Measurements from ENCODE around the gene SLC2A13.

SLC2A13 gene

GRCh38 chr12:39875721-39876120 is 230.2 kb downstream of the SLC2A13 start:
- H3K27me3 ChIP-seq (ENCODE audit: insufficient read depth, low read length, poor library complexity, severe bottlenecking): no peaks in the 10 kb centered on the region
- no peaks in the 10 kb centered on the region for H3K4me1 ChIP-seq (ENCODE audit: insufficient read depth, low read length, poor library complexity, severe bottlenecking)
- no peaks in the 10 kb centered on the region for H4K20me1 ChIP-seq (ENCODE audit: insufficient read depth, low read length, poor library complexity, severe bottlenecking)
- no peak overlapping the region for H2AFZ ChIP-seq (ENCODE audit: low read length)
- no peak overlapping the region for H3K9ac ChIP-seq (ENCODE audit: low read depth, low read length, poor library complexity, severe bottlenecking)
- no peaks in the 10 kb centered on the region for H3F3A ChIP-seq (ENCODE audit: low read depth)
- H3K9me2 ChIP-seq (replicated peaks; ENCODE audit: low read depth, low read length): no peaks in the 10 kb centered on the region
- H3K79me2 ChIP-seq (ENCODE audit: insufficient read depth, low read length): no peaks in the 10 kb centered on the region
- no peaks in the 10 kb centered on the region for H3K36me3 ChIP-seq (ENCODE audit: insufficient read depth, low read length)
- no peaks in the 10 kb centered on the region; the same call in 1 of the 2 replicates for H3K9me3 ChIP-seq (ENCODE audit: insufficient read depth, low read depth, low read length)
- H3K4me2 ChIP-seq (ENCODE audit: low read depth, low read length, poor library complexity, severe bottlenecking): no peak overlapping the region
- no peak for TF ChIP-seq CTCF (conservative IDR thresholded peaks at IDR 0.05; ENCODE audit: low read length)
- no peak for TF ChIP-seq EZH2phosphoT487 (IDR thresholded peaks at IDR 0.05; ENCODE audit: borderline replicate concordance)
- no peak overlapping the region for H3K4me3 ChIP-seq (ENCODE audit: low read length, poor library complexity, severe bottlenecking)

GRCh38 chr12:39874785-39875184 is 231.1 kb downstream of the SLC2A13 start:
- Histone ChIP-seq H3K9ac (ENCODE audit: low read depth, low read length, poor library complexity, severe bottlenecking) (no peak overlapping the region), H3K27me3 (ENCODE audit: insufficient read depth, low read length, poor library complexity, severe bottlenecking) (no peaks in the 10 kb centered on the region), H3K79me2 (ENCODE audit: insufficient read depth, low read length) (no peaks in the 10 kb centered on the region), H3K4me3 (ENCODE audit: low read length, poor library complexity, severe bottlenecking) (no peak overlapping the region), H4K20me1 (ENCODE audit: insufficient read depth, low read length, poor library complexity, severe bottlenecking) (no peaks in the 10 kb centered on the region), H3K9me2 (replicated peaks; ENCODE audit: low read depth, low read length) (no peaks in the 10 kb centered on the region), H2AFZ (ENCODE audit: low read length) (no peak overlapping the region), H3K36me3 (ENCODE audit: insufficient read depth, low read length) (no peaks in the 10 kb centered on the region), H3F3A (ENCODE audit: low read depth) (no peaks in the 10 kb centered on the region), H3K9me3 (ENCODE audit: insufficient read depth, low read depth, low read length) (no peaks in the 10 kb centered on the region; the same call in 1 of the 2 replicates), H3K4me1 (ENCODE audit: insufficient read depth, low read length, poor library complexity, severe bottlenecking) (no peaks in the 10 kb centered on the region), H3K4me2 (ENCODE audit: low read depth, low read length, poor library complexity, severe bottlenecking) (no peak overlapping the region)
- TF ChIP-seq CTCF (conservative IDR thresholded peaks at IDR 0.05; ENCODE audit: low read length) (no peak), EZH2phosphoT487 (IDR thresholded peaks at IDR 0.05; ENCODE audit: borderline replicate concordance) (no peak)

- TF ChIP-seq EZH2phosphoT487 (IDR thresholded peaks at IDR 0.05; ENCODE audit: borderline replicate concordance) (no peak), CTCF (conservative IDR thresholded peaks at IDR 0.05; ENCODE audit: low read length) (no peak)
- H3K27me3 ChIP-seq (ENCODE audit: insufficient read depth, low read length, poor library complexity, severe bottlenecking): no peaks in the 10 kb centered on the region
These were observed 232.8 kb downstream of the SLC2A13 start for GRCh38 chr12:39873065-39873464.

More at GRCh38 chr12:39873065-39873464, 232.8 kb downstream of the SLC2A13 start:
- H4K20me1 ChIP-seq (ENCODE audit: insufficient read depth, low read length, poor library complexity, severe bottlenecking): no peaks in the 10 kb centered on the region
- H3K9me2 ChIP-seq (replicated peaks; ENCODE audit: low read depth, low read length): no peaks in the 10 kb centered on the region
- no peaks in the 10 kb centered on the region for H3K79me2 ChIP-seq (ENCODE audit: insufficient read depth, low read length)
- no peak overlapping the region for H3K4me2 ChIP-seq (ENCODE audit: low read depth, low read length, poor library complexity, severe bottlenecking)
- H3K36me3 ChIP-seq (ENCODE audit: insufficient read depth, low read length): no peaks in the 10 kb centered on the region
- H3K4me3 ChIP-seq (ENCODE audit: low read length, poor library complexity, severe bottlenecking): no peak overlapping the region
- no peaks in the 10 kb centered on the region for H3F3A ChIP-seq (ENCODE audit: low read depth)
- no peak overlapping the region for H2AFZ ChIP-seq (ENCODE audit: low read length)
- no peak overlapping the region for H3K9ac ChIP-seq (ENCODE audit: low read depth, low read length, poor library complexity, severe bottlenecking)
- H3K4me1 ChIP-seq (ENCODE audit: insufficient read depth, low read length, poor library complexity, severe bottlenecking): no peaks in the 10 kb centered on the region
- no peaks in the 10 kb centered on the region for H3K9me3 ChIP-seq (ENCODE audit: insufficient read depth, low read depth, low read length)
